Retinal pigment epithelial cell (primary cell): Measurements from ENCODE around the gene SUGP1.

Experiments
- DNase-seq: peaks from one replicate; pipeline ENCODE4 v3.0.0-alpha.2; 2010; ENCODE audit warnings: low read depth
- H3K4me3 ChIP-seq: 2 replicates; pipeline ENCODE4 v1.5.1; 2011; ENCODE audit warnings: mild to moderate bottlenecking, low read length, control low read depth, moderate library complexity
- CTCF ChIP-seq: conservative IDR thresholded peaks from 2 replicates; pipeline ENCODE4 v1.5.1; 2011; ENCODE audit warnings: low read depth, low read length, control low read depth, inconsistent platforms

Gene SUGP1

DNA sequence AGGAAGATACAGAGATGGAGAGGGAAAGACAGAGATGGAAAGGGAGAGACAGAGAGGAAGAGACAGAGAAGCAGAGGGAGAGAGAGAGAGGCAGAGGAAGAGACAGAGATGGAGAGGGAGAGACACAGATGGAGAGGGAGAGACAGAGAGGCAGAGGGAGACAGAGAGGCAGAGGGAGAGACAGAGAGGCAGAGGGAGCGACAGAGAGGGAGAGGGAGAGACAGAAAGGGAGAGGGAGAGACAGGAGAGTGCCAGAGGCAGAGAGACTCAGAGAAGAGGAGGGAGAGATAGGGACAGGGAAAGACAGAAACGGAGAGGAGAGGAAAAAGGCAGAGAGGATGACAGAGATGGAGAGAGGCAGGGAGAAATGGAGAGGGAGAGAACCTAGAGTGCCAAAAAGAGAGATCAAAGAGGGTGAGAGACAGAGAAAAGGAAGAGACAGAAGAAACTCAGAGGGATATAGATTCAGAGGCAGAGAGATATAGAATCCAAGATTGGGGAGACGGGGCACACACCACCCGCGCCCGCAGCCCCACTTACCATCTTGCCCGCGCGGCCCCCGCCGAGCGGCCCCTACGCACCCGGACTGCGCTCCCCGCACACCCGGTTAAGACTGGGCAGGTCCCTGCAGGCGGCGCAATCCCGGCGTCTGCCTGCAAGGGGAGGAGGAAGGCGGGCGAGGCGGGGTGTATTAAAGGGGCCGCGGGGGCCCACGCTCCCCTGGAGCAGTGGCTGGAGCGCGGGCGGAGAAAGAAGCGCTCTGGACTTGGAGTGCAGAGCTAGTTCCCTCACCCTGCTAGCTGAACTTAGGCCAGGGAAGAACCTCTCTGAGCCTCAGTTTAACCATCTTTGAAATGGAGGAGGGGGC is 57.9 kb downstream of the SUGP1 start:
- H3K4me3 ChIP-seq, result no peak overlapping the region
- no peak for TF ChIP-seq CTCF
- no peak for DNase-seq

GRCh38 chr19:19261350-19262189 is 58.7 kb downstream of the SUGP1 start:
- TF ChIP-seq CTCF, result no peak
- DNase-seq, result no peak
- peak overlapping the region; percentile 10 for H3K4me3 ChIP-seq

- TF ChIP-seq CTCF, result no peak
- H3K4me3 ChIP-seq, result no peak overlapping the region
- no peak for DNase-seq
Measured at GRCh38 chr19:19260417-19261214, 59.7 kb downstream of the SUGP1 start.

DNA sequence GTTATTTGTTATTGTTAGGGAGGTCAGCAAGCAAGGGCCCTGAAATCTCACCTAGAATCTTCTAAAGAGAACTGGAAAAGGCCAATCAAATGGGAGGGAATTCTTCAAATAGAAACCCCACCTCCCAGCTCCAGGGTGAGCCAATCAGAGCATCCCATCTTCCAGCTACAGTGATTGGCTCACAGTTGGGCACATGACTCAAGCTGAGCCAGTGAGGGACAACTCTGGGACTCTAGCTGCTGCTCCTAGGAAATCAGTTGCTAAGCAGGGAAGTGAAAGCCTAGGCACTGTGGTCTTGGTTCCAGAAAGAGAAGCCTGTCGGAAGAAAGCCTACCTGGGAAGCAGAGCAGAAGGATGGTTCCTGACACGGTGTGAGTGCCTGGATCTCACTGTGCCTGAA is 60.6 kb downstream of the SUGP1 start:
- no peak for TF ChIP-seq CTCF
- no peak for DNase-seq
- no peak overlapping the region for H3K4me3 ChIP-seq

GRCh38 chr19:19258589-19259338 is 61.5 kb downstream of the SUGP1 start:
- H3K4me3 ChIP-seq, result no peak overlapping the region
- no peak for TF ChIP-seq CTCF
- DNase-seq, result no peak

DNA sequence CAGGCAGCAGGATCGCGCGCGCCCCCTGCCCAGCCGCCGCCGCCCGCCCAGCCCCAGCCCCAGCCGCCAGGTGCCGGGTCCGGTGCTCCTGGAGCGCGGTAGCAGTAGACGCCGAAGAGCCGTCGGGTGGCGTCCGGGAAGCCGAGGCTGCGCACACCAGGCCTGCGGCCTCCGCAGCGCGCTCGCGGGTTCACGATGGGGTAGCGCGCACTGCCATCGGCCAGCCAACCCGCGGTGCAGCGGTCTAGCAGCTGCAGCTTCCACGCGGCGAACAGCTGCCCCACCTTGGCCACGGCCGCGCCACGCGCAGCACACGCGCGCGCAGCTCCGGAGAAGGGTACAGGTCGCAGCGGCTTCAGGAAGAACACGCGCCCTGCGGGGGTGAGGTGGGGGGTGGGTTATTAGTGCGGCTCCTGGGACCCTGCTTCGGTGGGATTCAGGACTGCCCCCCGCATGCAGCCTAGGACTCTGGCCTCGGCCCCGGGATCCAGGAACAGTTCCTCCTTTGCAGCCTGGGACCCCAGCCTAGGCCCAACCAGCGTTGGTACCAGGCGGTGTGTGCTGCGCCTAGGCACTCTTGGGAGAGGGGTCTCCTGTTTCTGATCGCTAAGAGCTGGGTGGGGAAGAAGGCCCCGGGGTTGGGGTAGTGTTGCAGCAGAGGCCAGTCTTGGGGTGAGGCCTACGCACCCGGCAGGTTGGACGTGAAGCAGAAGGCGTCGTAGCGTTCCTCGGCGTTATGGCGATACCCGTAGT is 62.3 kb downstream of the SUGP1 start:
- H3K4me3 ChIP-seq, result no peak overlapping the region
- no peak for TF ChIP-seq CTCF
- no peak for DNase-seq
